HCT116 (cell line): ENCODE measurements around the gene UGT1A9.

Experiments used
- CTCF ChIP-seq, 3 experiments: fragments of 200-600 bp in 1 of 3; sonication (generic) in 1 of 3; IDR thresholded peaks in 2 of 3; conservative IDR thresholded peaks in 1 of 3; 2 replicates each; pipeline ENCODE4 v1.5.1; 2012 to 2017; ENCODE audit warnings: low read depth in 2 of 3, low read length in 2 of 3, antibody characterized with exemption in 1 of 3, borderline replicate concordance in 1 of 3, control low read depth in 1 of 3, mild to moderate bottlenecking in 1 of 3, mixed read lengths in 1 of 3, mixed run types in 1 of 3, moderate library complexity in 1 of 3; ENCODE audit not compliant: insufficient read depth in 1 of 3
- EZH2 ChIP-seq: fragments of 200-600 bp; sonication (generic); IDR thresholded peaks from 2 replicates; pipeline ENCODE4 v1.6.1; 2017; ENCODE audit warnings: antibody characterized with exemption, mixed run types
- JUND ChIP-seq: IDR thresholded peaks from 2 replicates; pipeline ENCODE4 v1.6.1; 2012
- POLR2A ChIP-seq: IDR thresholded peaks from 2 replicates; pipeline ENCODE4 v1.7.0; 2011; ENCODE audit warnings: borderline replicate concordance; ENCODE audit not compliant: insufficient read depth, insufficient read length; ENCODE audit errors: extremely low read depth
- POLR2AphosphoS5 ChIP-seq: IDR thresholded peaks from 2 replicates; pipeline ENCODE4 v1.6.1; 2011; ENCODE audit warnings: mild to moderate bottlenecking, low read depth, low read length, moderate library complexity
- SP1 ChIP-seq: IDR thresholded peaks from 2 replicates; pipeline ENCODE4 v1.6.1; 2012; ENCODE audit warnings: low read depth
- YY1 ChIP-seq: IDR thresholded peaks from 2 replicates; pipeline ENCODE4 v1.6.1; 2011; ENCODE audit warnings: low read length, low read depth, moderate library complexity, mild to moderate bottlenecking; ENCODE audit not compliant: insufficient replicate concordance; ENCODE audit errors: extremely low read depth
- ZBTB33 ChIP-seq: IDR thresholded peaks from 2 replicates; pipeline ENCODE4 v1.6.1; 2011; ENCODE audit warnings: mild to moderate bottlenecking, low read length, moderate library complexity; ENCODE audit not compliant: insufficient replicate concordance; ENCODE audit errors: extremely low read depth
- ZNF274 ChIP-seq: fragments of 200-500 bp; sonication (Bioruptor generic); IDR thresholded peaks from 2 replicates; pipeline ENCODE4 v1.6.1; 2014; ENCODE audit warnings: mild to moderate bottlenecking, low read depth, low read length, inconsistent platforms
- TF ChIP-seq, protein P1 (sequence below): IDR thresholded peaks from 2 replicates; pipeline ENCODE4 v1.6.1; 2012

GRCh38 chr2:233821196-233821595 is 149.5 kb downstream of the UGT1A9 start:
- TF ChIP-seq CTCF (IDR thresholded peaks at IDR 0.05 in 2 of 3, conservative IDR thresholded peaks at IDR 0.05 in 1 of 3; ENCODE audit: borderline replicate concordance in 1 of 3, insufficient read depth in 1 of 3, low read depth in 2 of 3, low read length in 2 of 3), result no peak
- TF ChIP-seq POLR2A, result no peak
- no peak for TF ChIP-seq ZBTB33
- no peak for TF ChIP-seq YY1
- TF ChIP-seq, protein P1, sequence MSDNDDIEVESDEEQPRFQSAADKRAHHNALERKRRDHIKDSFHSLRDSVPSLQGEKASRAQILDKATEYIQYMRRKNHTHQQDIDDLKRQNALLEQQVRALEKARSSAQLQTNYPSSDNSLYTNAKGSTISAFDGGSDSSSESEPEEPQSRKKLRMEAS, result no peak
- no peak for TF ChIP-seq ZNF274
- no peak for TF ChIP-seq SP1
- no peak for TF ChIP-seq EZH2
- no peak for TF ChIP-seq POLR2AphosphoS5
- no peak for TF ChIP-seq JUND
